ENCODE results near the gene TADA3.

DNA sequence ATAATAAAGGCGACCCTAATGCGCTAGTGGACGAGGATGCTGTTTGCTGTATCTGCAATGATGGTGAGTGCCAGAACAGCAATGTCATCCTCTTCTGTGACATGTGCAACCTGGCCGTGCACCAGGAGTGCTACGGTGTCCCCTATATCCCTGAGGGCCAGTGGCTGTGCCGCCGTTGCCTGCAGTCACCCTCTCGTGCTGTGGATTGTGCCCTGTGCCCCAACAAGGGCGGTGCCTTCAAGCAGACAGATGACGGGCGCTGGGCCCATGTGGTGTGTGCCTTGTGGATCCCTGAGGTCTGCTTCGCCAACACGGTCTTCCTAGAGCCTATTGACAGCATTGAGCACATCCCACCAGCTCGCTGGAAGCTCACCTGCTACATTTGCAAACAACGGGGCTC is 53.1 kb downstream of the TADA3 start:
- TF ChIP-seq ZNF274 (IDR thresholded peaks at IDR 0.05; ENCODE audit: low read depth, low read length): no peak
- TF ChIP-seq YY1 (IDR thresholded peaks at IDR 0.05; ENCODE audit: insufficient read depth, insufficient read length): no peak
- TF ChIP-seq SUZ12 (IDR thresholded peaks at IDR 0.05; ENCODE audit: extremely low read depth, insufficient read depth, insufficient read length): no peak
